Fibroblast of the aortic adventitia (primary cell): Measurements from ENCODE around the gene RFX8. TPM values are rescaled to one million over a fixed set of nuclear protein-coding genes. Genes with fewer than 3 reads are reported as not detected.

Source experiments
- DNase-seq: peaks from one replicate; pipeline ENCODE4 v3.0.0-alpha.2; 2010; ENCODE audit warnings: low read depth
- H3K4me3 ChIP-seq: 2 replicates; pipeline ENCODE4 v1.5.1; 2011; ENCODE audit warnings: low read depth, mild to moderate bottlenecking, control low read depth, low read length, moderate library complexity
- total RNA-seq: library from RNA; depleted of rRNA; stranded (reverse); fragments of >200 nt; gene quantifications from 2 replicates; pipeline ENCODE4 v1.2.3, GENCODE V29; 2012; ENCODE audit warnings: low replicate concordance
- TF ChIP-seq, protein P1 (sequence below): IDR thresholded peaks from 2 replicates; pipeline ENCODE4 v1.5.1; 2011; ENCODE audit warnings: mild to moderate bottlenecking, low read length, control low read depth, inconsistent platforms; ENCODE audit not compliant: insufficient read depth

The RFX8 gene
- total RNA-seq, 1 donor: 24.1 TPM

DNA sequence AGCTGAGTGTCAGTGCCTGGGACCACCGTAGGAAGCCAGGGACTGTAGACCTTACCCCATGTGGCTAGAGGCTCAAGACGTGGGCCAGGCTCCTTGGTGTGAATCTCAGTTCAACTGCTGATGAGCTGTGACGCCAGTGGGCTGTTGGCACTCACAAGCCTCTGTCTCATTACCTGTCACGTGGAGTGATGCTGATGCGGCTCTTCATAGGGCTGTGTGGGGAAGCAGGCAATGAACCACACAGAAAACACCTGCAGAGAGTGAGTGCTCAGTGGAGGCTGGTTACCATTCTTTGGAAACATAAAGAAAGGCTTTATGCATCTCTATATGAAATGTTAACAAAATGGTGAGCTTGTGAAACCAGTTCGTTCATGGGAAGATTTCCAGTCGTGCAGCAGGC, 123.7 kb downstream of the RFX8 start:
- TF ChIP-seq, protein P1, sequence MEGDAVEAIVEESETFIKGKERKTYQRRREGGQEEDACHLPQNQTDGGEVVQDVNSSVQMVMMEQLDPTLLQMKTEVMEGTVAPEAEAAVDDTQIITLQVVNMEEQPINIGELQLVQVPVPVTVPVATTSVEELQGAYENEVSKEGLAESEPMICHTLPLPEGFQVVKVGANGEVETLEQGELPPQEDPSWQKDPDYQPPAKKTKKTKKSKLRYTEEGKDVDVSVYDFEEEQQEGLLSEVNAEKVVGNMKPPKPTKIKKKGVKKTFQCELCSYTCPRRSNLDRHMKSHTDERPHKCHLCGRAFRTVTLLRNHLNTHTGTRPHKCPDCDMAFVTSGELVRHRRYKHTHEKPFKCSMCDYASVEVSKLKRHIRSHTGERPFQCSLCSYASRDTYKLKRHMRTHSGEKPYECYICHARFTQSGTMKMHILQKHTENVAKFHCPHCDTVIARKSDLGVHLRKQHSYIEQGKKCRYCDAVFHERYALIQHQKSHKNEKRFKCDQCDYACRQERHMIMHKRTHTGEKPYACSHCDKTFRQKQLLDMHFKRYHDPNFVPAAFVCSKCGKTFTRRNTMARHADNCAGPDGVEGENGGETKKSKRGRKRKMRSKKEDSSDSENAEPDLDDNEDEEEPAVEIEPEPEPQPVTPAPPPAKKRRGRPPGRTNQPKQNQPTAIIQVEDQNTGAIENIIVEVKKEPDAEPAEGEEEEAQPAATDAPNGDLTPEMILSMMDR: no peak
- no peak for DNase-seq
- no peak overlapping the region for H3K4me3 ChIP-seq

DNA sequence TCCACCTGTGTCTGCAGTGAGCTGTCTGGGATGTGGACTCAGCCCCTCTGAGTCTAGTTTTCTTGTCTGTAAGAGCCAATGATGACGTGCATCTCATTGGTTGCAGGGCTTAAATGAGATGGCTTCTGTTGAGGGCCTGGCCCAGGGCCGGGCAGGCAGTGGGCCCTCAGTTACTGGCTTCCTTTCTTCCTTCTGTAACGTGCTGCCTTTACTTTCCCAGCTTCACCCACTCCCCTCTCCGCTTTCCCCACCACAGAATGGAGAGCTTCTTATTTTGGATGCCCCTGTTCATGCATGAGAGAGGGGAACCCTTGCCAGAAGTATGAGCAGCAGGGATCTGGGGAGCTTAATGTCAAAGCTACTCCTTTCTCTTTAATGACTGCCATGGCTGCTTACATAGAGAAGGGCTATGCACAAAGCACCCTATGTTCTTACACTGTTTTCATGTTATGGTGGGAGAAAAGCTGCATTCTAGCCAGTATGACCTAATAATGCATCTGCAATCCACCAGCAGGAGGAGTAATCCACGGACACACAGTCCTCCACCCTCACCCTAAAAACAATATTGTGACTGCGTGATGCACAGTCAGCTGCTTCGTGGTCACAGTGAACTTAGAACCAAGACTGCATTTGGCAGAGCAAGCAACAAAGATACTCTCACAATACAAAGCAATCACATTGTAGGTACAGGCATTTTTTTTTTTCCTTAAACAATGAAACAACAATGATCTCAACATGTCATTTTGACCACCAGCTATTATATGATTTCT, 124.8 kb downstream of the RFX8 start:
- peak; percentile 64 for DNase-seq
- H3K4me3 ChIP-seq: no peak overlapping the region
- TF ChIP-seq, protein P1: peak; percentile 58

DNA sequence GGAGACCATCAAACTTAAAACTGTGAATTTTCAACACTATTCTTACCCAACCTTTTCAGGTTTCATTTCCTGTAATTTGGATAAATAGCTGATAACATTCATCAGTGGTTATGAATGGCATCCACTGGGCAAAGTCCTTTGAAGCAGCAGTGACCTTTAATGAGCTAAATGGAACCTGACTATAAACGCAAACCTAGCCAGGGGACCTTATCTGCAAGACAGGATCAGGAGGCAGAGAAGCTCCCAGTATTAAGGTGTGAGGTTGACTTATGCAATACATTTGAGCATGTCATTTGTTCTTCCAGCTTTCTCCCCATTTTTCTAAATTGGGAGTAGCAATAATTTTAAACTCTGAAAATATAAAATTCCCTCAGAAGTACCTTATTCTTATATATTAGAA, 126.0 kb downstream of the RFX8 start:
- H3K4me3 ChIP-seq: no peak overlapping the region
- no peak for DNase-seq
- TF ChIP-seq, protein P1: no peak

Other genes with a start within 250 kb of the RFX8 start
- gene CNOT11, start 222.2 kb downstream of the RFX8 start, total RNA-seq: 13.7 and 48.4 TPM in 2 replicates
- 46.4 and 50.7 TPM in 2 replicates for gene RNF149, start 166.4 kb downstream of the RFX8 start, total RNA-seq
- gene CREG2, start 87.6 kb downstream of the RFX8 start, total RNA-seq: 0.25 and 1.5 TPM in 2 replicates
- 193 and 208 TPM in 2 replicates for gene MAP4K4, start 222.6 kb upstream of the RFX8 start, total RNA-seq